NCI-H146 treated with DMSO at 0.1 percent for 48 hours (cell line): ENCODE results near the gene MNS1.
A peak's percentile ranks its signal among the peaks of the same experiment; 100 is the strongest.
"Not testable (repeated sequence)": the region's sequence is repeated elsewhere in the genome, so short reads cannot be mapped to it uniquely, and the experiment has no call there.

ENCODE experiments used
- DNase-seq: peaks from one replicate; lab custom pipeline; 2025; ENCODE audit not compliant: unreplicated experiment; lab: John Stamatoyannopoulos, UW

MNS1 gene

DNA sequence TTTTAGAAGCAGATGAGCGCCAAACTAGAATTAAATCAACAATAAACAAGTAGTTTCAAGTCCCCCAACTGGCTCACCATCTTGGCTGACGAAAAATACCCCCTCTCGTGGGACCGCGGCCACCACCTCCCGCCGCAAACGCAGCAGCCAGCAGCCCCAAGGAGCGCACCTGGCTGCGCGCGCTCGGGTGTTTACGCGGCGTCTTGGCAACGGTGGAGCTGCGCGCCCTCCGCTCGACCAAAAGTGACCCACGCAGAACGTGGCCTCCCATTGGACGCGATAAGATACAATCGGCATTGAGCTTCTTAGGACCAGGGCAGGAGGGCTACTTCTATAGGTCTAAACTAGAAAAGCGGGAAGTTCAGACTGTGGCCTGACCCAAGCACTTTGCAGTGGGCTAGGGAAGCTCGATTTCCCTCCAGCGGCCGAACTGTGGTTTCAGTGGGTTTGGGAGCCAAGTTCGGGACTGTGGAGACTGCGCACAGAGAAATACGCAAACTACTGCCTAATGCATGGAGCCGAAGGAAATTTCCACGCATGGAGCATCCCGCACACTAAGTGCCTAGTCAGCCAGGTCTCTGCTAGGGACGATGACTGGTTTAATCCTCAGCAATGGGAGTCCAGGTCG lies at the start of gene MNS1:
Gene MNS1 (minus strand): TSS at position 245 of the 628 bp plus-strand sequence. CDS start 165 bp downstream, at position 80.
- DNase-seq = peak; percentile 76

- peak; percentile 59 for DNase-seq
These were observed 31.7 kb upstream of the MNS1 start for GRCh38 chr15:56496635-56497034.

DNA sequence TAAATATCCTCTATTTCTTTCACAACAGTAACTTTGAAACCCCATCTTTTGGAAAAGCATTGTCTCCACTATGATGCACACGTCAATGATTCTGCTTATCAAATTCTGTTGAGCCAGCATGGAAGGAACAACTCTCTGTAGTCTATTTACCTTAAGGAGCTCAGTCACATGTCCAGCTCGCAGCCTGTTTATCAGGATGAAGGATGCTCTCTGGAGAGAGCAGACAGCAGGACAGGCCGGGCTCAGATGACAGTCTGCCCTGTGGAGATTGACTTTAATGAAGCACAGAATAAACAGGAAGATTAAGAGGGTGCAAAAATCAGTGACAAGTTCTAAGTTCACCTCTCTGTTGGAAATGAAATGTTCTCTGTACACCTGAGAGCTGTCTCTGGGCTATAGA lies 30.6 kb upstream of the MNS1 start:
- DNase-seq = no peak

GRCh38 chr15:56495053-56495452 lies 30.1 kb upstream of the MNS1 start:
- no peak for DNase-seq

DNA sequence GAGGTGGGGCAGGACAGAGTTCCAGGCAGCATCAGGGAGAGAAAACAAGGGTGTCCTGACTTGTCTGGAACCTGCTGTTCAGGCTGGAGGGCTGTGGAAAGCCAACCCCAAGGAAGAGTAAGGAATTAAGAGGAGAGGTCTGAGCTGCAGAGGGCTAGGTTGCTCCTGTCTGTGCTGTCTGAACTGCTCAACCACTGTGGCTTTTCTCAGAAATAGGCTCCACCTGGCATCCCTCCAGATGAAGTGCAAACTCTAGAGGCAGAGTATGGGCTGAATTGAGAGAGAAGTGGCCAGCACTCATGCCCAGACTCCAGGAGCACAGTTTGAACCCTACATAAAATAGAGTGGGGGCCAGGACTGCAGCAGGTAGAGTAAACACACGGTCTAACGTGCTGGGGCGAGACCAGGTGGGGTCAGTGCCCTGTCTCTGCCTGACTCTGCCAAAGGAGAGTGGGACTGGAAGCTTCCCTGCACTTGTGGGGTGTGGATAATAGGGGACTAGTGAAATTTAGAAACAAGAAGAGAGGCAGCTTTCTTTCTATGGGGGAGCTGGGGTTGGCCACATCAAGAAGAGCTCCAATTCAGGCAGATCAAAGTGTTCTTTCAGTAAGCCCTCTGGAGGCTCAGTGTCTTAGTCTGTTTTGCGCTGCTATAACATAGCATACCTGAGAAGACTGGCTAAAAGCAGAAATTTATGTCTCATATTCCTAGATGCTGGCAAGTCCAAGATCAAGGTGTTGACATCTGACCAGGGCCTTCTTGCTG lies 28.0 kb upstream of the MNS1 start:
- DNase-seq = no peak

DNA sequence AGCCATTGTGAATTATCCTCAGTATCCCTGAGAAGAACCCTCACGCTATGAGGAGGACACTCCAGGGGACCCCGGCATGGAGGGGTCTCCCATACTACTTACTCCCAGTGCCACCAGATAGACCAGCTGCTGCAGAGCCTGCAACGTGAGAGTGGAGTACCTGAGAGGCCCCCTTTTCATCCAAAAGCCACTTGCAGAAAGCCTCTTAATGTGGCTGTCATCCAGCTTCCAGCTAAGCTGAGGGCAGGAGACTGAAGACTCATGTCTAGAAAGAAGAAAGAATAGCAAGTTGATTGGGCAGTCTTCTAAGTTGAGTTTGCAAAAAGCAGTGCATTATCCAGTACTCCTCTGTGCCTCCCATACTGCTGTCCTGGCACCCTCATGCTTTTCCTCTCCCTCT lies 27.3 kb upstream of the MNS1 start:
- no peak for DNase-seq

DNA sequence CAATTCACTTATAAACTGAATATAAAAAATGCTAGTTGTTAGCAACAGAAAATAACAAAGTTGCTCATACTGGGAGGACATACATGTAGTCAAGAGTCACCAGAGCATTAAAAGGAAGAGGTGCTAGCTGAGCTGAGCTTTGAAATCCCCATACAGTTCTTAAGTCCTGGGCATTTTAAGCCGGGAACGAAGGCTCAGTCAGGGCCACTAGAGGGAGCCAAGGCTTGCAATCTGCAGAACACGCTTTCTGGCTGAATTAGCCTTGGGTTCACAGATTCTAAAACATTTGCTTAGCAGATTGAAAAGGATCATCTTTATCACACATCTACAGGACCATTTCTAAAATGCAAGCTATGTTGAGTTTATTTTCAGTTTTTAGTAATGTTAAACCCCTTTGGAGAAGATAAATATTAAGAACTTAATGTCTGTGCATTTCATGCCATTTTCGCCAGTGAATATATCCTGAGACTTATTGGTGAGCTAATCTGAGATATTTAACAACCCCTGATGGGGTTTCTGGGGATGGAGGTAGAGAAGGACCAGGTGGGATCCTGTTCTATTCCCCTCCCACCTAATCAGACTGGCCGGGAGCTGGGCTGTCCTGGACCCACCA lies 26.3 kb upstream of the MNS1 start:
- peak; percentile 20 for DNase-seq

DNA sequence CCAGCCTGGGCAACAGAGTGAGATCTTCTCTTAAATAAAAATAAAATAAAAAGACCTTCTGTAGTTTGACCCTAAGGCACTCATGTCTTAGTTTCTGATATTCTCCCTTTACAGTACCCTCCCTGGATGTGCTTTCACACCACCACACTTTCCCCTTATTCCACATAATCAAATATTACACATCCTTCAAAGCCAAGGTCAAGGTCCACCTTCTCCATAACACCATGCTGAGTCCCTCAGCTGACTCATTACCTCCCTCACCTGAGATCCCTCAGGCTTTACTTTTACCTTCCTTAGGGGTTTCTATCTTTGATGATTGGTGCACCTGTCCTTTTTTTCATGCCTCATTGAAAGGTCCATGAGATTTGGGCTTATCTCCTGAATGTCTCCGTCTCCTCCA lies 25.5 kb upstream of the MNS1 start:
- no peak for DNase-seq

DNA sequence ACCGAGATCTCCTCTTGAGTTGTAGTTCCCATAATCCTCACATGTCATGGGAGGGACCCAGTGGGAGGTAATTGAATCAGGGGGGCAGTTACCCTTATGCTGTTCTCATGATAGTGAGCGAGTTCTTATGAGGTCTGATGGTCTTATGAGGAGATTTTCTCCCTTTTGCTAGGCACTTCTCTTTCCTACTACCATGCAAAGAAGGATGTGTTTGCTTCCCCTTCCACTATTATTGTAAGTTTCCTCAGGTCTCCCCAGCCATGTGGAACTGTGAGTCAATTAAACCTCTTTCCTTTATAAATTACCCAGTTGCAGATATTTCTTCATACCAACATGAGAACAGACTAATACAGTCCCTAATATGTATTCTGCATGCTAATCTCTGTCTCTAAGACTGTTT lies 21.3 kb upstream of the MNS1 start:
- DNase-seq = not testable (repeated sequence)

DNA sequence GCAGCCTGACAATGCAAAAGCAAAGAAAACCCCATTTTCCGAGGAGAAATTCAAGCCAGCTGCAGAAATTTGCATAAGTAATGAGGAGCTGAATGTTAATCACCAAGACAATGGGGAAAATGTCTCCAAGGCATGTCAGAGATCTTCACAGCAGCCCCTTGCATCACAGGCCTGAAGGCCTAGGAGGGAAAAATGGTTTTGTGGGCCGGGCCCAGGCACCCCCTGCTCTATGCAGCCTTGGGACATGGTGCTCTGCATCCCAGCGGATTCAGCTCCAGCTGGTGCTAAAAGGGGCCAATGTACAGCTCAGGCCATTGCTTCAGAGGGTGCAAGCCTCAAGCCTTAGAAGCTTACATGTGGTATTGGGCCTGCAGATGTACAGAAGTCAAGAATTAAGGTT lies 20.5 kb upstream of the MNS1 start:
- not testable (repeated sequence) for DNase-seq

DNA sequence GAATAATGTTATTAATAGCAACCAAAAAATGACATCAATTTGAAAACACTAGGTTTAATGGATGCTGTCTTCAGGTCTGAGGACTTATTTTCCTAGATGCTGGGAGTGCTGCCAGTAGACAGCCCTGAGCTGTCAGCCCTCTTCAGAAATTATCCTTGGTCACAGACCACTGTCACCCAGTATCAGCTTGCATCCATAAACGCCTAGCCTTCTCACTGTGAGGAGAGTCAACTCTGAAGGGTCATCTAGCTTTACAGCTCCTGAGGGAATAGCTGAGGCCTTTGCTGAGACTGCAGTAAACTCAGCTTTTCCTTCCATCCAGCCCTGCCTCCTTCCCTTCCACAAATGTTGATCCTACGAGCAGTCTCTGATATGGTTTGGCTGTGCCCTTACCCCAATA lies 19.4 kb upstream of the MNS1 start:
- DNase-seq = no peak

DNA sequence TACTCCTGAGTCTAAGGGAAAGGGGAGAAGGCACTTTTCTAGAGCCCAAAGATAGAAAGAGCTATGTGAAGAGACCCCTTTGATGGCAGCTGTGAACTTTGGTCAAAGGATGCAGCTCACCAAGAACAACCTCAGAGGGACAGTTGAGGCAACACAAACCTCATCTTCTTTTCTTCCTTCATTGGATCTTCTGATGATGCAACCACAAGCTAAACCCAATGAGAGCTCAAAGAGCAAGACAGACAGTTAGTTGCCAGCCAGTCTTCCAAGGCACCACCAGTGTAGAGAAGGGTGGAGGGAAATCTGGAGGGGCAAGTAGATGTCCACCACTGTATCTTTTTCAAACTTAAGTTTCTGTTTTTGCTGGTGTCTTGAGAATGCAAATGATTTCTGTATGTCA lies 10.4 kb upstream of the MNS1 start:
- no peak for DNase-seq

GRCh38 chr15:56473017-56473416 lies 8.1 kb upstream of the MNS1 start:
- no peak for DNase-seq

GRCh38 chr15:56472278-56472677 lies 7.3 kb upstream of the MNS1 start:
- no peak for DNase-seq

DNA sequence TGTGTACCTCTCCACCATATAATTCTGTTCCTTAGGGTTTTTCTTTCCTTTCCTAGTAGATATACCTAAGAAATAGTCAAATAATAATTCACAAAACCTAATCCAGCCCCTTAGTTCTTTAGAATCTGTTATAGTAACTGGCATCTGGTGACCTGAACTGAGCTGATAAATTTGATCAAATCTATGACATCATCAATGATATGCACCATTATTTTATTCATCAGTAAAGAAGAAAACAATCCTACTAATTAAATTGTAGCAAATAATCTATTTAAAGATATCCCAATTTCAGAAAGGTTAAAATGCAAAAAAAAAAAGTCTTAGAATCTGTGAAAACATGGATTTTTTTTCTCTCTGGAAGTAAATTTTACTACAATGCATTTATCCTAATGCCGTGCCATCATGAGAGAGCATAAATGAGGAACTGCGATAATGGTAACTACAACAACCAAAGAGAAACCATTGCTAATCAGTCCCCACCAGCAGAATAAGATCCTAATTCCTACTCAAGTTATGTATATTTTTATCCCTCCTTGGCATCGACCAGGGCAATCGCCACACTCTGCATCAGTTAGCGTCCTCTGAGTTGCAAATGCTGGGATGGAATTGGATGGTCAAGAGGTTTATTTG lies 6.6 kb upstream of the MNS1 start:
- DNase-seq = no peak

- no peak for DNase-seq
These were observed 4.5 kb upstream of the MNS1 start for GRCh38 chr15:56469483-56469882.

- DNase-seq = no peak
These were observed 3.5 kb upstream of the MNS1 start for GRCh38 chr15:56468401-56468800.

DNA sequence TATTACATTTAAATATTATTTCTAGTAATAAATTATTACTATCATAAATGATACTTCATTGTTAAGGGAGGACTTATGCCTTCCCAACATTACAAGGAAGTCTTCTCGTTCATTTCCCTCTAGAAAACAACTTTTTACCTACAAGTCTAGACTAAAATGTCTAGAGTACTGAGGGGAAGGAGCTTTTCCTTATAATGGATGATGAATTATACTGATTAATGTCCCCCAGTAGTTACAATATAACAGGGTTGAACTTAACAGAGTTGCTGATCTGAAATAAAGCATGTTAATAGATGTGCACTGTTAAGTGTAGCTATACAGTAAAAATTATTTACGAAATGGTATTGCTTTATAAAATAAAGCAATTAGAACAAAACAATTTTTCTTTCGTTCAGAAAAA lies 2.7 kb upstream of the MNS1 start:
- DNase-seq = no peak

- DNase-seq = no peak
These were observed 4.0 kb downstream of the MNS1 start for GRCh38 chr15:56460947-56461346.

- DNase-seq = no peak
These were observed 4.9 kb downstream of the MNS1 start for GRCh38 chr15:56460071-56460470.

GRCh38 chr15:56459096-56459495 lies 5.8 kb downstream of the MNS1 start:
- DNase-seq = no peak

DNA sequence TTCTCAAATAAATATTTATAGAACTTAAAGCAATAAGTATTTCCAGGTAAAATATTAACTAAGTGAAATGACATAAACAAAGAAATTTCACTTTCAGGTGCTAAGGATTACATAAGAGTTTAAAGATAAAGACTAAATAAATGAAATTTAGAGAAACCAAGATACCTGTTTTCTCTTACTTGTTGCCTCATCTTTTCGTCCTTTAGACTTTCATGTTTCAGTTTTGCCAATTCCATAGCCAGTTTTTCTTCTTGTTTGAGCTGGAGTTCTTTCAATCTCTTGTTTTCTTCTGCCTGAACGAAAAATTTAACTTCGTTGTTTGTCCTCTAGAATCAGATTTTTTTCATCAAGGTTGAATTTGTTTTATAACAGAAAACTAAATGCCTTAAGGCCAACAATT lies 8.7 kb downstream of the MNS1 start:
- no peak for DNase-seq
